SK-N-MC (cell line): Measurements from ENCODE around the gene HSD11B2.
A peak's percentile ranks its signal among the peaks of the same experiment; 100 is the strongest.

ENCODE experiments used
- DNase-seq: peaks from one replicate; pipeline ENCODE4 v3.0.0-alpha.2; 2011; ENCODE audit warnings: low read depth, low spot score
- H3K27ac ChIP-seq: fragments of 200-600 bp; sonication (generic); 2 replicates; pipeline ENCODE4 v1.5.1; 2016; ENCODE audit warnings: mixed run types
- H3K36me3 ChIP-seq: fragments of 200-600 bp; sonication (generic); 2 replicates; pipeline ENCODE4 v1.6.1; 2017; ENCODE audit warnings: antibody characterized with exemption, low read length, mixed read lengths; ENCODE audit not compliant: insufficient read depth
- H3K4me3 ChIP-seq: fragments of 200-600 bp; sonication (generic); 2 replicates; pipeline ENCODE4 v1.5.1; 2016
- H3K9ac ChIP-seq: fragments of 200-600 bp; sonication (generic); 2 replicates; pipeline ENCODE4 v1.8.0; 2017; ENCODE audit warnings: mixed run types, mixed read lengths; ENCODE audit not compliant: insufficient read length
- H3K9me3 ChIP-seq: fragments of 200-600 bp; sonication (generic); 2 replicates; pipeline ENCODE4 v1.6.1; 2017; ENCODE audit warnings: low read depth, mild to moderate bottlenecking, antibody characterized with exemption, low read length, moderate library complexity, mixed read lengths
- EZH2 ChIP-seq: fragments of 200-600 bp; sonication (generic); IDR thresholded peaks from one replicate; pipeline ENCODE4 v1.6.1; 2017; ENCODE audit warnings: antibody characterized with exemption
- FOXP2 ChIP-seq: optimal IDR thresholded peaks from 2 replicates; pipeline ENCODE3; 2011; ENCODE audit warnings: mild to moderate bottlenecking, moderate library complexity; ENCODE audit not compliant: insufficient read depth; ENCODE audit errors: extremely low read length, control extremely low read depth
- POLR2AphosphoS5 ChIP-seq: IDR thresholded peaks from 2 replicates; pipeline ENCODE4 v1.6.1; 2012; ENCODE audit warnings: mild to moderate bottlenecking, low read depth, low read length, borderline replicate concordance

The HSD11B2 gene

GRCh38 chr16:67470359-67470758 lies 39.4 kb downstream of the HSD11B2 start:
- no peak for TF ChIP-seq FOXP2
- no peak for TF ChIP-seq EZH2
- no peak for TF ChIP-seq POLR2AphosphoS5
- DNase-seq = no peak
- Histone ChIP-seq H3K4me3 (no peak overlapping the region), H3K9ac (no peak overlapping the region), H3K9me3 (no peaks in the 10 kb centered on the region), H3K27ac (no peak overlapping the region), H3K36me3 (no peaks in the 10 kb centered on the region)

- no peak overlapping the region for H3K27ac ChIP-seq
- no peak overlapping the region for H3K4me3 ChIP-seq
- DNase-seq = no peak
- H3K9me3 ChIP-seq = no peaks in the 10 kb centered on the region
- no peak for TF ChIP-seq POLR2AphosphoS5
- no peak for TF ChIP-seq EZH2
- no peak for TF ChIP-seq FOXP2
- H3K9ac ChIP-seq = no peak overlapping the region
- H3K36me3 ChIP-seq = no peaks in the 10 kb centered on the region
These were observed 41.0 kb downstream of the HSD11B2 start for GRCh38 chr16:67471758-67472384.

GRCh38 chr16:67474551-67475455 lies 43.9 kb downstream of the HSD11B2 start:
- H3K9ac ChIP-seq = no peak overlapping the region
- no peak overlapping the region for H3K27ac ChIP-seq
- TF ChIP-seq EZH2 = no peak
- no peak for DNase-seq
- H3K4me3 ChIP-seq = no peak overlapping the region
- no peaks in the 10 kb centered on the region for H3K9me3 ChIP-seq
- no peaks in the 10 kb centered on the region for H3K36me3 ChIP-seq

GRCh38 chr16:67477960-67478554 lies 47.1 kb downstream of the HSD11B2 start:
- TF ChIP-seq FOXP2 (no peak), POLR2AphosphoS5 (no peak), EZH2 (no peak)
- H3K9me3 ChIP-seq = no peaks in the 10 kb centered on the region
- H3K27ac ChIP-seq = no peak overlapping the region
- H3K9ac ChIP-seq = no peak overlapping the region
- no peak overlapping the region for H3K4me3 ChIP-seq
- DNase-seq = no peak
- no peaks in the 10 kb centered on the region for H3K36me3 ChIP-seq

- Histone ChIP-seq H3K36me3 (no peaks in the 10 kb centered on the region), H3K9ac (peak within 1 kb of the TSS; percentile 85), H3K9me3 (no peaks in the 10 kb centered on the region), H3K27ac (peak within 1 kb of the TSS; percentile 60; the same call in 1 of the 2 replicates), H3K4me3 (peak within 1 kb of the TSS; percentile 86)
- DNase-seq = peak; percentile 47
- TF ChIP-seq POLR2AphosphoS5 (peak; percentile 68), EZH2 (no peak)
These were observed 50.1 kb downstream of the HSD11B2 start, which contains the start of gene ATP6V0D1 for GRCh38 chr16:67480833-67481560. ATP6V0D1 (minus strand) TSS chr16:67481157; CDS start chr16:67481086, 71 bp downstream.

- peak overlapping the region; percentile 60; the same call in 1 of the 2 replicates for H3K27ac ChIP-seq
- no peaks in the 10 kb centered on the region for H3K9me3 ChIP-seq
- H3K36me3 ChIP-seq = no peaks in the 10 kb centered on the region
- TF ChIP-seq FOXP2 (no peak), EZH2 (no peak), POLR2AphosphoS5 (no peak)
- H3K4me3 ChIP-seq = peak overlapping the region; percentile 86
- DNase-seq = no peak
- peak overlapping the region; percentile 85 for H3K9ac ChIP-seq
These were observed 50.8 kb downstream of the HSD11B2 start for GRCh38 chr16:67481561-67482232.

- TF ChIP-seq POLR2AphosphoS5 (no peak), FOXP2 (no peak), EZH2 (no peak)
- peak overlapping the region; percentile 86 for H3K4me3 ChIP-seq
These were observed 51.5 kb downstream of the HSD11B2 start for GRCh38 chr16:67482233-67482924.

More at GRCh38 chr16:67482233-67482924, 51.5 kb downstream of the HSD11B2 start:
- Histone ChIP-seq H3K9ac (peak overlapping the region; percentile 85), H3K36me3 (no peaks in the 10 kb centered on the region), H3K9me3 (no peaks in the 10 kb centered on the region), H3K27ac (peak overlapping the region; percentile 42; the same call in 1 of the 2 replicates)
- DNase-seq = no peak
